ENCODE data around the gene KRTAP10-11.
"Not testable (repeated sequence)": the region's sequence is repeated elsewhere in the genome, so short reads cannot be mapped to it uniquely, and the experiment has no call there.

KRTAP10-11 gene

GRCh38 chr21:44638506-44639330, 7.5 kb upstream of the KRTAP10-11 start:
- not testable (repeated sequence) for DNase-seq (ENCODE audit: low spot score)

- DNase-seq (ENCODE audit: low spot score) = no peak
Measured at GRCh38 chr21:44639331-44639655, 6.9 kb upstream of the KRTAP10-11 start.

- DNase-seq (ENCODE audit: low spot score) = no peak
Measured at GRCh38 chr21:44640761-44641160, 5.5 kb upstream of the KRTAP10-11 start.

- no peak for DNase-seq (ENCODE audit: low spot score)
Measured at GRCh38 chr21:44643741-44644310, 2.4 kb upstream of the KRTAP10-11 start.

- DNase-seq (ENCODE audit: low spot score) = no peak
Measured at GRCh38 chr21:44644878-44645277, 1.3 kb upstream of the KRTAP10-11 start.

GRCh38 chr21:44647222-44647552, 973 bp downstream of the KRTAP10-11 start:
- DNase-seq (ENCODE audit: low spot score) = no peak

GRCh38 chr21:44648557-44649311, 2.5 kb downstream of the KRTAP10-11 start:
- no peak for DNase-seq (ENCODE audit: low spot score)

GRCh38 chr21:44649521-44650100, 3.4 kb downstream of the KRTAP10-11 start:
- DNase-seq (ENCODE audit: low spot score) = no peak

- DNase-seq (ENCODE audit: low spot score) = no peak
Measured at GRCh38 chr21:44650265-44650972, 4.2 kb downstream of the KRTAP10-11 start.

- DNase-seq (ENCODE audit: low spot score) = no peak
Measured at GRCh38 chr21:44650973-44651675, 4.9 kb downstream of the KRTAP10-11 start.

GRCh38 chr21:44653123-44653522, 6.9 kb downstream of the KRTAP10-11 start:
- no peak for DNase-seq (ENCODE audit: low spot score)

GRCh38 chr21:44653656-44654575, 7.7 kb downstream of the KRTAP10-11 start:
- no peak for DNase-seq (ENCODE audit: low spot score)

- DNase-seq (ENCODE audit: low spot score) = no peak
Measured at GRCh38 chr21:44654576-44655175, 8.5 kb downstream of the KRTAP10-11 start, which contains the start of gene KRTAP12-4. Gene KRTAP12-4 (minus strand): TSS chr21:44654659. CDS start chr21:44654614, 45 bp downstream.

- no peak for DNase-seq (ENCODE audit: low spot score)
Measured at GRCh38 chr21:44656868-44657267, 10.7 kb downstream of the KRTAP10-11 start.

- DNase-seq (ENCODE audit: low spot score) = no peak
Measured at GRCh38 chr21:44657635-44658540, 11.7 kb downstream of the KRTAP10-11 start, which contains the start of gene KRTAP12-3. Gene KRTAP12-3 (plus strand): TSS chr21:44657932. CDS start chr21:44657980, 48 bp downstream.

GRCh38 chr21:44658541-44658910, 12.3 kb downstream of the KRTAP10-11 start:
- no peak for DNase-seq (ENCODE audit: low spot score)

- no peak for DNase-seq (ENCODE audit: low spot score)
Measured at GRCh38 chr21:44658913-44659595, 12.8 kb downstream of the KRTAP10-11 start.

- not testable (repeated sequence) for DNase-seq (ENCODE audit: low spot score)
Measured at GRCh38 chr21:44661567-44661966, 15.4 kb downstream of the KRTAP10-11 start.
